ENCODE data around the gene IL17B. TPM values are rescaled to one million over a fixed set of nuclear protein-coding genes. Genes with fewer than 3 reads are reported as not detected.

The IL17B gene
- total and polyA plus RNA-seq, 7 donors: 0.08 to 0.58 (median 0.42) TPM; not detected in 4

GRCh38 chr5:149338364-149338763 lies 40.7 kb downstream of the IL17B start:
- Histone ChIP-seq H3K27ac (no peak overlapping the region), H3K4me3 (no peak overlapping the region), H3K36me3 (ENCODE audit: insufficient read depth in 1 of 2, low read depth in 1 of 2) (peaks cover 3 to 86% of the 10 kb centered on the region in 2 donors), H3K27me3 (ENCODE audit: insufficient read depth in 3 of 3, low read length in 2 of 3) (no peaks in the 10 kb centered on the region), H3K9me3 (no peaks in the 10 kb centered on the region), H3K4me1 (no peaks in the 10 kb centered on the region)
- ATAC-seq: no peak
- 65 to 77% (median 73%) methylated on average over 1 of the region's 1 CpG for WGBS, 3 donors
- intact Hi-C loops (cut with DNase I): no loop called here
- TF ChIP-seq CTCF (IDR thresholded peaks at IDR 0.05): no peak
- DNase-seq: no peak

- no peak for TF ChIP-seq CTCF (IDR thresholded peaks at IDR 0.05)
- H3K4me3 ChIP-seq: no peak overlapping the region
- no peak for DNase-seq
- peak in 1 of 4 donors; percentile 49 for ATAC-seq
- H3K4me1 ChIP-seq: no peaks in the 10 kb centered on the region
- H3K36me3 ChIP-seq (ENCODE audit: insufficient read depth in 1 of 2, low read depth in 1 of 2): peaks cover 5 to 92% of the 10 kb centered on the region in 2 donors
- no peaks in the 10 kb centered on the region for H3K9me3 ChIP-seq
- H3K27me3 ChIP-seq (ENCODE audit: insufficient read depth in 3 of 3, low read length in 2 of 3): no peaks in the 10 kb centered on the region
- 56 to 72% (median 61%) methylated on average over 4 of the region's 4 CpGs for WGBS, 3 donors
- intact Hi-C loops (cut with DNase I): no loop called here
- no peak overlapping the region for H3K27ac ChIP-seq
These were observed 41.4 kb downstream of the IL17B start for GRCh38 chr5:149337736-149338135.

GRCh38 chr5:149333711-149334443 lies 45.2 kb downstream of the IL17B start:
- no peak for DNase-seq
- Histone ChIP-seq H3K4me1 (no peaks in the 10 kb centered on the region), H3K27ac (peak overlapping the region; percentile 25), H3K4me3 (no peak overlapping the region), H3K27me3 (ENCODE audit: insufficient read depth in 3 of 3, low read length in 2 of 3) (no peaks in the 10 kb centered on the region), H3K9me3 (no peaks in the 10 kb centered on the region), H3K36me3 (ENCODE audit: insufficient read depth in 1 of 2, low read depth in 1 of 2) (peaks cover 3 to 100% of the 10 kb centered on the region in 2 donors)
- intact Hi-C loops (cut with DNase I): no loop called here
- no peak for TF ChIP-seq CTCF (IDR thresholded peaks at IDR 0.05)
- WGBS, 3 donors: 76 to 80% (median 78%) methylated on average over 2 of the region's 2 CpGs
- no peak for ATAC-seq

GRCh38 chr5:149328177-149328576 lies 50.9 kb downstream of the IL17B start:
- no peak for DNase-seq
- no peak for ATAC-seq
- Histone ChIP-seq H3K9me3 (no peaks in the 10 kb centered on the region), H3K36me3 (ENCODE audit: insufficient read depth in 1 of 2, low read depth in 1 of 2) (peaks cover 7 to 97% of the 10 kb centered on the region in 2 donors), H3K4me1 (peaks cover 7% of the 10 kb centered on the region), H3K27ac (no peak overlapping the region), H3K4me3 (no peak overlapping the region), H3K27me3 (ENCODE audit: insufficient read depth in 3 of 3, low read length in 2 of 3) (no peaks in the 10 kb centered on the region)
- TF ChIP-seq CTCF (IDR thresholded peaks at IDR 0.05): no peak
- WGBS, 3 donors: 90 to 91% (median 91%) methylated on average over 5 of the region's 5 CpGs
- intact Hi-C loops (cut with DNase I): no loop called here

- TF ChIP-seq CTCF (IDR thresholded peaks at IDR 0.05): no peak
- no peak for DNase-seq
- Histone ChIP-seq H3K36me3 (ENCODE audit: insufficient read depth in 1 of 2, low read depth in 1 of 2) (peaks cover 4 to 95% of the 10 kb centered on the region in 2 donors), H3K4me1 (peaks cover 7% of the 10 kb centered on the region), H3K27me3 (ENCODE audit: insufficient read depth in 3 of 3, low read length in 2 of 3) (no peaks in the 10 kb centered on the region), H3K9me3 (no peaks in the 10 kb centered on the region), H3K4me3 (no peak overlapping the region), H3K27ac (no peak overlapping the region)
- 75 to 83% (median 81%) methylated on average over 3 of the region's 3 CpGs for WGBS, 3 donors
- intact Hi-C loops (cut with DNase I): no loop called here
- ATAC-seq: no peak
These were observed 52.5 kb downstream of the IL17B start for GRCh38 chr5:149326611-149327010.

All from psoas muscle (tissue), 8 donors.